ENCODE results near the gene EPYC. TPM values are rescaled to one million over a fixed set of nuclear protein-coding genes. Genes with fewer than 3 reads are reported as not detected.

EPYC gene
- total RNA-seq, 1 experiment from 2014 or later, result not detected

- no peaks in the 10 kb centered on the region for H3K4me1 ChIP-seq (ENCODE audit: insufficient read depth, low read length)
- no peak overlapping the region for H2AFZ ChIP-seq (ENCODE audit: low read length)
- no peaks in the 10 kb centered on the region for H3K9me3 ChIP-seq (ENCODE audit: low read length)
- no peaks in the 10 kb centered on the region for H3F3A ChIP-seq (ENCODE audit: low read length, unreplicated experiment)
- H3K9me2 ChIP-seq (replicated peaks; ENCODE audit: low read length), result no peaks in the 10 kb centered on the region
- H4K20me1 ChIP-seq (ENCODE audit: low read length), result no peaks in the 10 kb centered on the region
- no peaks in the 10 kb centered on the region for H3K36me3 ChIP-seq (ENCODE audit: low read depth, low read length)
- ChIA-PET POLR2A (ENCODE audit: unreplicated experiment) (no interaction called here), CTCF (no interaction called here)
- ATAC-seq (no peak), DNase-seq (no peak)
- H3K27ac ChIP-seq (ENCODE audit: low read length), result no peak overlapping the region
- no peak overlapping the region for H3K9ac ChIP-seq (ENCODE audit: low read length)
- H3K79me2 ChIP-seq (ENCODE audit: low read length), result no peaks in the 10 kb centered on the region
- no TSS peak for BruUV-seq (replicated peaks)
- no peaks in the 10 kb centered on the region; the same call in 1 of the 2 replicates for H3K27me3 ChIP-seq (ENCODE audit: low read length)
- intact Hi-C loops (cut with micrococcal nuclease), result no loop called here
- H3K4me3 ChIP-seq (ENCODE audit: low read length), result no peak overlapping the region
- no peak overlapping the region for H3K4me2 ChIP-seq (ENCODE audit: low read length)
- TF ChIP-seq EZH2 (IDR thresholded peaks at IDR 0.05; ENCODE audit: low read length, unreplicated experiment), result no peak
- TF ChIP-seq CTCF (conservative IDR thresholded peaks at IDR 0.05; ENCODE audit: low read depth, low read length), result no peak
- TF ChIP-seq EZH2phosphoT487 (IDR thresholded peaks at IDR 0.05; ENCODE audit: borderline replicate concordance, low read length), result no peak
Observed at GRCh38 chr12:91044586-91044985, 39.8 kb upstream of the EPYC start.

GRCh38 chr12:91043408-91043807 lies 38.6 kb upstream of the EPYC start:
- Histone ChIP-seq H3K9ac (ENCODE audit: low read length) (no peak overlapping the region), H3F3A (ENCODE audit: low read length, unreplicated experiment) (no peaks in the 10 kb centered on the region), H3K9me2 (replicated peaks; ENCODE audit: low read length) (no peaks in the 10 kb centered on the region), H3K9me3 (ENCODE audit: low read length) (no peaks in the 10 kb centered on the region), H3K27ac (ENCODE audit: low read length) (no peak overlapping the region), H3K4me3 (ENCODE audit: low read length) (no peak overlapping the region), H3K4me2 (ENCODE audit: low read length) (no peak overlapping the region), H3K36me3 (ENCODE audit: low read depth, low read length) (no peaks in the 10 kb centered on the region), H4K20me1 (ENCODE audit: low read length) (no peaks in the 10 kb centered on the region), H3K79me2 (ENCODE audit: low read length) (no peaks in the 10 kb centered on the region), H3K27me3 (ENCODE audit: low read length) (no peaks in the 10 kb centered on the region; the same call in 1 of the 2 replicates), H3K4me1 (ENCODE audit: insufficient read depth, low read length) (no peaks in the 10 kb centered on the region), H2AFZ (ENCODE audit: low read length) (no peak overlapping the region)
- ChIA-PET CTCF (interaction anchor here (0.5 kb wide), 1 partner anchor 29 kb away, joined by 3 read pairs; no protein-coding TSS in a partner anchor), POLR2A (ENCODE audit: unreplicated experiment) (interaction anchor here (0.7 kb wide), 1 partner anchor 54 kb away, joined by 3 read pairs; no protein-coding TSS in a partner anchor)
- intact Hi-C loops (cut with micrococcal nuclease), result no loop called here
- no TSS peak for BruUV-seq (replicated peaks)
- TF ChIP-seq CTCF (conservative IDR thresholded peaks at IDR 0.05; ENCODE audit: low read depth, low read length) (no peak), EZH2 (IDR thresholded peaks at IDR 0.05; ENCODE audit: low read length, unreplicated experiment) (no peak), EZH2phosphoT487 (IDR thresholded peaks at IDR 0.05; ENCODE audit: borderline replicate concordance, low read length) (no peak)
- DNase-seq (no peak), ATAC-seq (no peak)

DNA sequence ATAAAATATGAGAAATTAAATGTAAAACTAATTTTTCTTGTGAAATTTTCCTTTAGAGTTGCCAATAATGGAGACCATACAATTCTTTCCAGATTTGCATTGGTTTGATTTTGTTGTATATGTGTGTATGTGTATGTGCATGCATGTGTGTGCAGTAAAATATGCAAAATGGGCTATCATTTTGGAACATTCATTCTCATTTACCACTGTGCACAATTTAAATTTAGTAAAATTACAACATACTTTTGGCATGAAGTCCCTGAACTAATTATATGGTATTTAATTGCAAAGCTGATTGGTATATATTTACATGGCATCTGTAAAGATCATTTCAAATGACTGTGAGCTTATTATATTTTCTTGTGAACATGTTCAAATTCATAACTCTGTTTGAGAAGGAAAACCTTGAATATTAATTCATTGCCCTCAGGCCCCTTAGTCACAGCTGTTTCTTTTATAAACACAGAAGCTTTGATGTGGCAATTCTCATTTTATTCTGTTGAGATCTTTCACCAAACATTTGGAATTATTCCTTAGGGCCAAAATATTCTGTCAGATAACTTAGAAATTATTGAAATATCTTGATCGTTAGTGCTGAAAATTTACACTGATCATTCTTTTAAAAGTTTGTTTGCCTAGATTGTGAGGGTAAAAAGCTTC lies 35.5 kb upstream of the EPYC start:
- Histone ChIP-seq H3K9me2 (replicated peaks; ENCODE audit: low read length) (no peaks in the 10 kb centered on the region), H3K27ac (ENCODE audit: low read length) (no peak overlapping the region), H2AFZ (ENCODE audit: low read length) (no peak overlapping the region), H3K9me3 (ENCODE audit: low read length) (no peaks in the 10 kb centered on the region), H3K4me1 (ENCODE audit: insufficient read depth, low read length) (no peaks in the 10 kb centered on the region), H3K79me2 (ENCODE audit: low read length) (no peaks in the 10 kb centered on the region), H3F3A (ENCODE audit: low read length, unreplicated experiment) (no peaks in the 10 kb centered on the region), H3K4me2 (ENCODE audit: low read length) (no peak overlapping the region), H3K9ac (ENCODE audit: low read length) (no peak overlapping the region), H3K27me3 (ENCODE audit: low read length) (no peaks in the 10 kb centered on the region; the same call in 1 of the 2 replicates), H3K4me3 (ENCODE audit: low read length) (no peak overlapping the region), H3K36me3 (ENCODE audit: low read depth, low read length) (no peaks in the 10 kb centered on the region), H4K20me1 (ENCODE audit: low read length) (no peaks in the 10 kb centered on the region)
- no TSS peak for BruUV-seq (replicated peaks)
- TF ChIP-seq EZH2 (IDR thresholded peaks at IDR 0.05; ENCODE audit: low read length, unreplicated experiment) (no peak), CTCF (conservative IDR thresholded peaks at IDR 0.05; ENCODE audit: low read depth, low read length) (no peak), EZH2phosphoT487 (IDR thresholded peaks at IDR 0.05; ENCODE audit: borderline replicate concordance, low read length) (no peak)
- intact Hi-C loops (cut with micrococcal nuclease), result no loop called here
- ChIA-PET POLR2A (ENCODE audit: unreplicated experiment) (no interaction called here), CTCF (no interaction called here)
- DNase-seq (no peak), ATAC-seq (no peak)

Data from PC-3 (cell line).